Naive thymus-derived CD4-positive, alpha-beta T cell (primary cell): ENCODE results near the gene C3. TPM values are rescaled to one million over a fixed set of nuclear protein-coding genes. Genes with fewer than 3 reads are reported as not detected.
A peak's percentile ranks its signal among the peaks of the same experiment; 100 is the strongest.
"Not testable (repeated sequence)": the region's sequence is repeated elsewhere in the genome, so short reads cannot be mapped to it uniquely, and the experiment has no call there.

Experiments used
- ATAC-seq: fragments of 150-1000 bp; cut with Tn5 transposase; 2 replicates; pipeline ENCODE4 v1.10.0; 2021; ENCODE audit warnings: mild to moderate bottlenecking, moderate library complexity
- CTCF ChIA-PET: fragments of 350-600 bp; sonication (Branson Sonifier 250); formaldehyde crosslinking; loops from one replicate; lab custom pipeline; 2021; ENCODE audit warnings: antibody characterized with exemption; lab: Charles Lee
- POLR2A ChIA-PET: fragments of 350-600 bp; sonication (Branson Sonifier 250); formaldehyde crosslinking; loops from one replicate; lab custom pipeline; 2021; ENCODE audit warnings: antibody characterized with exemption, inconsistent platforms; lab: Charles Lee
- DNase-seq, 9 donors: peaks; one replicate each; pipeline versions ENCODE4 v3.0.0 to v3.0.0-alpha.2; 2020 to 2022; ENCODE audit warnings: mixed read lengths in 1 of 9
- H3K27ac ChIP-seq: one replicate; pipeline ENCODE4 v1.7.0; 2013; ENCODE audit warnings: mild to moderate bottlenecking, low read depth, low read length, moderate library complexity
- H3K27me3 ChIP-seq, 2 donors: one replicate each; pipeline ENCODE4 v1.7.0; 2013; ENCODE audit warnings: low read length in 2 of 2, mild to moderate bottlenecking in 2 of 2, moderate library complexity in 2 of 2; ENCODE audit not compliant: control insufficient read depth in 2 of 2, insufficient read depth in 2 of 2
- H3K36me3 ChIP-seq, 3 experiments: 1 replicate in 2 of 3; 2 replicates in 1 of 3; pipeline ENCODE4 v1.7.0; 2013; ENCODE audit warnings: low read length in 3 of 3, mild to moderate bottlenecking in 3 of 3, moderate library complexity in 1 of 3; ENCODE audit not compliant: insufficient read depth in 3 of 3, control insufficient read depth in 2 of 3
- H3K4me1 ChIP-seq, 2 donors: one replicate each; pipeline ENCODE4 v1.7.0; 2013; ENCODE audit warnings: low read length in 2 of 2, mild to moderate bottlenecking in 2 of 2, moderate library complexity in 1 of 2; ENCODE audit not compliant: control insufficient read depth in 2 of 2, insufficient read depth in 2 of 2
- H3K4me3 ChIP-seq: 2 replicates; pipeline ENCODE4 v1.7.0; 2013; ENCODE audit warnings: mild to moderate bottlenecking, low read length
- H3K9me3 ChIP-seq, 3 experiments: 1 replicate in 2 of 3; 2 replicates in 1 of 3; pipeline ENCODE4 v1.7.0; 2013; ENCODE audit warnings: low read length in 3 of 3; ENCODE audit not compliant: control insufficient read depth in 2 of 3
- H3K27ac Mint-ChIP-seq, 9 donors: one replicate each; pipeline ENCODE4 v1.8.0; 2020 to 2022; ENCODE audit warnings: mixed read lengths in 9 of 9, mild to moderate bottlenecking in 8 of 9, moderate library complexity in 5 of 9, inconsistent platforms in 2 of 9
- H3K27me3 Mint-ChIP-seq, 5 donors: one replicate each; pipeline ENCODE4 v1.8.0; 2021 to 2022; ENCODE audit warnings: mixed read lengths in 5 of 5, mild to moderate bottlenecking in 1 of 5
- H3K36me3 Mint-ChIP-seq, 5 donors: one replicate each; pipeline ENCODE4 v1.8.0; 2020 to 2022; ENCODE audit warnings: mixed read lengths in 5 of 5, mild to moderate bottlenecking in 3 of 5, inconsistent platforms in 1 of 5
- H3K4me1 Mint-ChIP-seq, 7 donors: one replicate each; pipeline ENCODE4 v1.8.0; 2020 to 2022; ENCODE audit warnings: mixed read lengths in 7 of 7, mild to moderate bottlenecking in 3 of 7, inconsistent platforms in 1 of 7
- H3K4me3 Mint-ChIP-seq, 10 donors: one replicate each; pipeline ENCODE4 v1.8.0; 2020 to 2022; ENCODE audit warnings: mild to moderate bottlenecking in 10 of 10, mixed read lengths in 10 of 10, moderate library complexity in 6 of 10, inconsistent platforms in 2 of 10
- H3K9me3 Mint-ChIP-seq, 11 donors: one replicate each; pipeline ENCODE4 v1.8.0; 2020 to 2022; ENCODE audit warnings: mixed read lengths in 11 of 11, mild to moderate bottlenecking in 4 of 11, inconsistent platforms in 1 of 11, moderate library complexity in 1 of 11
- intact Hi-C, 2 donors: fragments of 100-400 bp; cut with micrococcal nuclease; formaldehyde crosslinking; loops; one replicate each; pipeline ENCODE4 v1.15.1; 2023
- polyA plus RNA-seq, 2 donors: library from polyadenylated mRNA; unstranded; fragments of 300-500 nt; fragmentation: Illumina TruSeq; gene quantifications; one replicate each; pipeline ENCODE4 v1.2.3, GENCODE V29; 2021
- total RNA-seq, 6 experiments: library from RNA in 5 of 6; stranded (reverse) in 5 of 6; gene quantifications; 1 replicate in 5 of 6; 2 replicates in 1 of 6; pipeline ENCODE4 v1.2.3 and lab custom pipeline; 2021 to 2026

C3 gene
- total and polyA plus RNA-seq, 7 experiments from 2014 or later = 0.57 to 3.7 (median 1.8) TPM; not detected in 2

DNA sequence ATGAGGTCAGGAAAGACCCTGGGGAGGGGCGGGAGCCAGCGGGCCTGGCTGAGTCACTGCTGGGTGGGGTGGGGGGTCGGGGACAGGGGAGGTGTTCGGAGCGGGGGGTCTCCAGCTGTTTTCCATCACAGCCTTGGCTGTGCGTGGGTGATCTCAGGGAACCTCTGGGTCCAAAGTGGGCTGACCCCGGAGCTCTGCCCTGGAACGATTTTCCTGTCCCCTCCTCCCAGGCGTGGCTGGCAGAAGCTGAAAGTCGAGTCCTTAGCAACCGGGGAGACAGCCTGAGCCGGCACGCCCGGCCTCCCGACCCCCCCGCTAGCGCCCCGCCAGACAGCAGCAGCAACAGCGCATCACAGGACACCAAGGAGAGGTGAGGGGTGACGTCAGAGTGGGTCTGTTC lies 29.6 kb upstream of the C3 start:
- intact Hi-C loops = loop anchor here in 1 of 2 donors (5.0 kb wide), 1 partner anchor 378 kb away; the partner anchor contains the start of gene ALKBH7
- peaks cover 5 to 23% (median 18%) of the 10 kb centered on the region in 5 donors for H3K36me3 Mint-ChIP-seq
- no peak for ATAC-seq

GRCh38 chr19:6748543-6748942 lies 28.1 kb upstream of the C3 start:
- H3K4me3 Mint-ChIP-seq, H3K4me3 ChIP-seq, H3K4me1 ChIP-seq, H3K27me3 Mint-ChIP-seq, DNase-seq, H3K27me3 ChIP-seq, POLR2A ChIA-PET, intact Hi-C loops, H3K9me3 Mint-ChIP-seq, H3K27ac ChIP-seq, ATAC-seq, H3K9me3 ChIP-seq, H3K27ac Mint-ChIP-seq: not testable (repeated sequence)
- Mint-ChIP-seq H3K36me3 (peaks cover 6 to 23% (median 18%) of the 10 kb centered on the region in 5 donors), H3K4me1 (peaks cover 2 to 11% (median 7%) of the 10 kb centered on the region in 7 donors)
- H3K36me3 ChIP-seq = peaks cover 0 to 65% (median 5%) of the 10 kb centered on the region in 3 experiments
- CTCF ChIA-PET = interaction anchor here (0.8 kb wide), 2 partner anchors 115 to 176 kb away, joined by 3 to 6 read pairs; no protein-coding TSS in a partner anchor

More for the DNA sequence above, 29.6 kb upstream of the C3 start:
- no peaks in the 10 kb centered on the region for H3K9me3 ChIP-seq
- no peak for DNase-seq
- H3K27me3 Mint-ChIP-seq = no peaks in the 10 kb centered on the region
- H3K9me3 Mint-ChIP-seq = no peaks in the 10 kb centered on the region
- no peak overlapping the region for H3K27ac ChIP-seq
- H3K4me3 Mint-ChIP-seq = no peak overlapping the region
- H3K27me3 ChIP-seq = no peaks in the 10 kb centered on the region
- no peak overlapping the region for H3K4me3 ChIP-seq
- peaks cover 0 to 73% (median 5%) of the 10 kb centered on the region in 3 experiments for H3K36me3 ChIP-seq
- CTCF ChIA-PET = no interaction called here
- POLR2A ChIA-PET = no interaction called here
- H3K4me1 Mint-ChIP-seq = peaks cover 4 to 12% (median 10%) of the 10 kb centered on the region in 7 donors
- H3K4me1 ChIP-seq = no peaks in the 10 kb centered on the region
- H3K27ac Mint-ChIP-seq = no peak overlapping the region

GRCh38 chr19:6745965-6746364 lies 25.5 kb upstream of the C3 start:
- ChIA-PET CTCF (interaction anchor here (1.5 kb wide), 1 partner anchor 10 kb away, joined by 3 read pairs; no protein-coding TSS in a partner anchor), POLR2A (no interaction called here)
- H3K27ac ChIP-seq = no peak overlapping the region
- ATAC-seq = no peak
- no peaks in the 10 kb centered on the region for H3K9me3 Mint-ChIP-seq
- no peak overlapping the region for H3K4me3 ChIP-seq
- no peak for DNase-seq
- H3K36me3 Mint-ChIP-seq = peaks cover 6 to 18% (median 11%) of the 10 kb centered on the region in 5 donors
- no peaks in the 10 kb centered on the region for H3K9me3 ChIP-seq
- H3K36me3 ChIP-seq = peaks cover 0 to 43% (median 0%) of the 10 kb centered on the region in 3 experiments
- intact Hi-C loops = no loop called here
- H3K27me3 ChIP-seq = no peaks in the 10 kb centered on the region
- no peaks in the 10 kb centered on the region for H3K27me3 Mint-ChIP-seq
- no peak overlapping the region for H3K4me3 Mint-ChIP-seq
- H3K27ac Mint-ChIP-seq = peak overlapping the region in 1 of 9 donors; percentile 13
- peaks cover 2 to 12% (median 5%) of the 10 kb centered on the region in 7 donors for H3K4me1 Mint-ChIP-seq
- no peaks in the 10 kb centered on the region for H3K4me1 ChIP-seq

DNA sequence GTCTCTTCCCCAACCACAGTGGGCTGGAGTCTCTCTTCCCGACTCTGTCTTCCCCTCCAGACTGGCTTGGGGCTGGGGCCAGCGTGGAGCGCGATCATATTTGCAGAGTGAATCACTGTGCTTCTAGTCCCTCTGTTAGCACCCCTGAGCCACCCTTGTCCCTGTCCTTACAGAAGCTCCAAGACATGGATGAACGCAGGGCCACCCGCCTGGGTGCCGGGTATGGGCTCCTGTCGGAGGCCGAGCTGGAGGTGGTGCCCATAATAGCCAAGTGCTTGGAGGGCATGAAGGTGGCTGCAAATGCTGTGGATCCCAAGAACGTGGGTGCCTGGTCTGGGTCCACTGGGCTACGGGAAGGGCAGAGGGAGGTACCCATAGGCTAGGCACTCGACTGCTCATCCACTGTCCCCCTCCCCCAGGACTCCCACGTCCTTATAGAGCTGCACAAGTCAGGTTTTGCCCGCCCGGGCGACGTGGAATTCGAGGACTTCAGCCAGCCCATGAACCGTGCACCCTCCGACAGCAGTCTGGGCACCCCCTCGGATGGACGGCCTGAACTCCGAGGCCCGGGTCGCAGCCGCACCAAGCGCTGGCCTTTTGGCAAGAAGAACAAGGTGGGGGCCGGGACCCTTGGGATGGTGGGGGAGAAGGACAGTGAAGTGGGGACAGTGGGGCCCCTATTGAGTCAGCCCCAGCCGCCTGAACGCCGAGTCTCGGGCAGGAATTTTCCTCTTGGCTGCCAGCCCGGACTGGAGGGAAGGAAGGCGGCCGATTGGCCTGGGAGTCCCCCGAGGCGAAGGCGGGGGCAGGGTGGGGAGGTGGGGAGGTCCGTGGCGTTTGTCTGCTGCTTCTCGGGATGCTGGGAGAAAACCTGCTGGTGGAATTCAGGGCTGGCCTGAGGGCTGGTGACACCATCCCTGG lies 24.2 kb upstream of the C3 start:
- H3K4me3 Mint-ChIP-seq = no peak overlapping the region
- H3K4me1 Mint-ChIP-seq = peaks cover 2 to 15% (median 7%) of the 10 kb centered on the region in 7 donors
- POLR2A ChIA-PET = interaction anchor here (0.5 kb wide), 1 partner anchor 147 kb away, joined by 3 read pairs; no protein-coding TSS in a partner anchor

GRCh38 chr19:6743714-6744380 lies 23.4 kb upstream of the C3 start:
- H3K4me1 Mint-ChIP-seq = peaks cover 4 to 19% (median 13%) of the 10 kb centered on the region in 7 donors
- intact Hi-C loops = no loop called here
- H3K27ac Mint-ChIP-seq = peak overlapping the region in 6 of 9 donors; percentile 11 to 75 (median 32)
- no peak for DNase-seq
- no peak for ATAC-seq
- H3K27ac ChIP-seq = no peak overlapping the region
- H3K4me3 ChIP-seq = no peak overlapping the region
- H3K27me3 Mint-ChIP-seq = no peaks in the 10 kb centered on the region
- H3K9me3 Mint-ChIP-seq = no peaks in the 10 kb centered on the region
- H3K36me3 Mint-ChIP-seq = peaks cover 0 to 18% (median 7%) of the 10 kb centered on the region in 5 donors
- no peaks in the 10 kb centered on the region for H3K27me3 ChIP-seq
- H3K36me3 ChIP-seq = peaks cover 0 to 32% (median 0%) of the 10 kb centered on the region in 3 experiments
- H3K4me1 ChIP-seq = peaks cover 11 to 14% of the 10 kb centered on the region in 2 donors
- no peak overlapping the region for H3K4me3 Mint-ChIP-seq
- H3K9me3 ChIP-seq = no peaks in the 10 kb centered on the region
- POLR2A ChIA-PET = interaction anchor here (0.5 kb wide), 1 partner anchor 148 kb away, joined by 3 read pairs; no protein-coding TSS in a partner anchor
- CTCF ChIA-PET = no interaction called here

More for the DNA sequence above, 24.2 kb upstream of the C3 start:
- intact Hi-C loops = no loop called here
- Mint-ChIP-seq H3K9me3 (no peaks in the 10 kb centered on the region), H3K27me3 (no peaks in the 10 kb centered on the region), H3K27ac (peak overlapping the region in 4 of 9 donors; percentile 11 to 75 (median 44)), H3K36me3 (peaks cover 4 to 18% (median 8%) of the 10 kb centered on the region in 5 donors)
- Histone ChIP-seq H3K27ac (no peak overlapping the region), H3K9me3 (no peaks in the 10 kb centered on the region), H3K4me1 (peaks cover 6 to 9% of the 10 kb centered on the region in 2 donors), H3K27me3 (no peaks in the 10 kb centered on the region), H3K36me3 (peaks cover 0 to 36% (median 0%) of the 10 kb centered on the region in 3 experiments), H3K4me3 (no peak overlapping the region)
- DNase-seq (no peak), ATAC-seq (no peak)
- CTCF ChIA-PET = no interaction called here

GRCh38 chr19:6743066-6743465 lies 22.6 kb upstream of the C3 start:
- DNase-seq = no peak
- peaks cover 0 to 15% (median 6%) of the 10 kb centered on the region in 5 donors for H3K36me3 Mint-ChIP-seq
- peaks cover 0 to 29% (median 0%) of the 10 kb centered on the region in 3 experiments for H3K36me3 ChIP-seq
- ATAC-seq = no peak
- peaks cover 19 to 22% of the 10 kb centered on the region in 2 donors for H3K4me1 ChIP-seq
- intact Hi-C loops = no loop called here
- H3K27ac ChIP-seq = no peak overlapping the region
- POLR2A ChIA-PET = interaction anchor here (0.8 kb wide), 1 partner anchor 30 kb away, joined by 3 read pairs; no protein-coding TSS in a partner anchor
- no peaks in the 10 kb centered on the region for H3K9me3 Mint-ChIP-seq
- CTCF ChIA-PET = interaction anchor here (0.7 kb wide), 1 partner anchor 112 kb away, joined by 3 read pairs; no protein-coding TSS in a partner anchor
- peaks cover 12 to 26% (median 21%) of the 10 kb centered on the region in 7 donors for H3K4me1 Mint-ChIP-seq
- H3K27me3 ChIP-seq = no peaks in the 10 kb centered on the region
- H3K4me3 Mint-ChIP-seq = no peak overlapping the region
- H3K27ac Mint-ChIP-seq = peak overlapping the region in 4 of 9 donors; percentile 12 to 52 (median 25)
- no peaks in the 10 kb centered on the region for H3K27me3 Mint-ChIP-seq
- H3K4me3 ChIP-seq = no peak overlapping the region
- H3K9me3 ChIP-seq = no peaks in the 10 kb centered on the region
